H1 (cell line): ENCODE data around the gene NDUFA8. TPM values are rescaled to one million over a fixed set of nuclear protein-coding genes. Genes with fewer than 3 reads are reported as not detected.
A peak's percentile ranks its signal among the peaks of the same experiment; 100 is the strongest.

Experiments used
- CTCF ChIA-PET: fragments of 300-600 bp; sonication (Branson Sonifier 250); formaldehyde crosslinking; loops from one replicate; lab custom pipeline; 2021; ENCODE audit not compliant: partially characterized antibody; lab: Charles Lee
- POLR2A ChIA-PET: fragments of 300-600 bp; sonication (Branson Sonifier 250); formaldehyde crosslinking; loops from one replicate; lab custom pipeline; 2021; ENCODE audit warnings: inconsistent platforms; ENCODE audit not compliant: partially characterized antibody; lab: Charles Lee
- DNase-seq, 2 experiments: peaks; one replicate each; pipeline versions ENCODE4 v3.0.0 to v3.0.0-alpha.2; 2010 to 2022; ENCODE audit warnings: low spot score in 2 of 2, low read depth in 1 of 2, mixed read lengths in 1 of 2
- FAIRE-seq: peaks from 2 replicates; lab custom pipeline; 2011; peaks lifted over from hg19 to GRCh38; lab: Jason Lieb, UNC
- H2AFZ ChIP-seq: 2 replicates; pipeline ENCODE4 v1.8.1; 2012; ENCODE audit warnings: low read length, inconsistent platforms
- H2AK5ac ChIP-seq: 2 replicates; pipeline ENCODE4 v1.6.1; 2013; ENCODE audit warnings: low read depth, low read length
- H2BK120ac ChIP-seq: replicated peaks from 2 replicates; pipeline ENCODE3; 2013; ENCODE audit warnings: low read depth, low read length, inconsistent platforms
- H2BK12ac ChIP-seq: 2 replicates; pipeline ENCODE4 v1.6.1; 2013; ENCODE audit warnings: low read depth, low read length
- H2BK15ac ChIP-seq: 2 replicates; pipeline ENCODE4 v1.6.1; 2013; ENCODE audit warnings: low read length
- H2BK20ac ChIP-seq: 2 replicates; pipeline ENCODE4 v1.6.1; 2013; ENCODE audit warnings: low read length
- H2BK5ac ChIP-seq: 2 replicates; pipeline ENCODE4 v1.6.1; 2013; ENCODE audit warnings: low read depth, low read length
- H3K14ac ChIP-seq: 2 replicates; pipeline ENCODE4 v1.6.1; 2013; ENCODE audit warnings: inconsistent platforms; ENCODE audit not compliant: insufficient read length
- H3K18ac ChIP-seq: 2 replicates; pipeline ENCODE4 v1.6.1; 2013; ENCODE audit warnings: low read length; ENCODE audit errors: extremely low read depth
- H3K23ac ChIP-seq: 2 replicates; pipeline ENCODE4 v1.6.1; 2013; ENCODE audit warnings: inconsistent platforms; ENCODE audit not compliant: insufficient read length
- H3K23me2 ChIP-seq: 2 replicates; pipeline ENCODE4 v1.6.1; 2013; ENCODE audit warnings: low read depth, low read length
- H3K27ac ChIP-seq: 2 replicates; pipeline ENCODE4 v1.6.1; 2011; ENCODE audit warnings: low read depth, low read length, inconsistent platforms
- H3K27me3 ChIP-seq, 4 experiments: replicated peaks in 1 of 4; 1 replicate in 1 of 4; 2 replicates in 3 of 4; pipeline versions ENCODE4 v1.6.1 to v1.8.1; 2011 to 2013; ENCODE audit warnings: low read length in 3 of 4, mild to moderate bottlenecking in 3 of 4, inconsistent platforms in 2 of 4, mixed read lengths in 2 of 4, moderate library complexity in 1 of 4; ENCODE audit not compliant: control insufficient read depth in 3 of 4, insufficient read depth in 3 of 4; ENCODE audit errors: extremely low read depth in 1 of 4
- H3K36me3 ChIP-seq, 4 experiments: 2 replicates each; pipeline versions ENCODE4 v1.6.1 to v1.8.1; 2011 to 2013; ENCODE audit warnings: mild to moderate bottlenecking in 4 of 4, low read length in 3 of 4, moderate library complexity in 2 of 4, control low read depth in 1 of 4, inconsistent platforms in 1 of 4; ENCODE audit not compliant: insufficient read depth in 4 of 4, control insufficient read depth in 2 of 4
- H3K4ac ChIP-seq: replicated peaks from 2 replicates; pipeline ENCODE3; 2013; ENCODE audit warnings: low read length, low read depth, mixed read lengths, inconsistent platforms; ENCODE audit not compliant: insufficient read length
- H3K4me1 ChIP-seq, 4 experiments: replicated peaks in 1 of 4; 1 replicate in 1 of 4; 2 replicates in 3 of 4; pipeline versions ENCODE4 v1.6.1 to v1.8.1; 2011 to 2013; ENCODE audit warnings: low read length in 3 of 4, inconsistent platforms in 2 of 4, mixed read lengths in 1 of 4; ENCODE audit not compliant: insufficient read depth in 4 of 4, control insufficient read depth in 3 of 4
- H3K4me2 ChIP-seq, 2 experiments: 2 replicates each; pipeline versions ENCODE4 v1.6.1 to v1.8.1; 2011 to 2013; ENCODE audit warnings: low read depth in 2 of 2, low read length in 2 of 2, control low read depth in 1 of 2, inconsistent platforms in 1 of 2, mild to moderate bottlenecking in 1 of 2; ENCODE audit not compliant: insufficient read depth in 1 of 2
- H3K4me3 ChIP-seq, 4 experiments: fragments of 200-600, 300-600 bp in 1 of 4; sonication (generic), shearing (Covaris generic), sonication (Bioruptor Twin) in 1 of 4; 2 replicates each; pipeline versions ENCODE4 v1.5.1 to v1.8.1; 2011 to 2016; ENCODE audit warnings: low read length in 4 of 4, low read depth in 3 of 4, control low read depth in 2 of 4, inconsistent platforms in 2 of 4, mild to moderate bottlenecking in 2 of 4, mixed read lengths in 1 of 4, moderate library complexity in 1 of 4; ENCODE audit not compliant: insufficient read depth in 2 of 4; ENCODE audit errors: extremely low read depth in 1 of 4
- H3K56ac ChIP-seq: replicated peaks from 2 replicates; pipeline ENCODE3; 2013; ENCODE audit warnings: low read depth, mild to moderate bottlenecking, mixed read lengths, low read length, inconsistent platforms; ENCODE audit not compliant: insufficient read length
- H3K79me1 ChIP-seq: 2 replicates; pipeline ENCODE4 v1.6.1; 2013; ENCODE audit warnings: low read depth, low read length, control low read depth
- H3K79me2 ChIP-seq, 2 experiments: 2 replicates each; pipeline versions ENCODE4 v1.6.1 to v1.8.1; 2012 to 2013; ENCODE audit warnings: low read length in 2 of 2, mild to moderate bottlenecking in 2 of 2, inconsistent platforms in 1 of 2; ENCODE audit not compliant: insufficient read depth in 2 of 2, control insufficient read depth in 1 of 2
- H3K9ac ChIP-seq, 4 experiments: replicated peaks in 1 of 4; 1 replicate in 1 of 4; 2 replicates in 3 of 4; pipeline versions ENCODE4 v1.6.1 to v1.8.1; 2011 to 2013; ENCODE audit warnings: low read depth in 3 of 4, low read length in 3 of 4, control low read depth in 2 of 4, mild to moderate bottlenecking in 2 of 4, moderate library complexity in 2 of 4, inconsistent platforms in 1 of 4; ENCODE audit errors: extremely low read depth in 1 of 4
- H3K9me3 ChIP-seq, 2 experiments: 2 replicates each; pipeline versions ENCODE4 v1.6.1 to v1.8.1; 2012 to 2013; ENCODE audit warnings: mild to moderate bottlenecking in 2 of 2, moderate library complexity in 2 of 2, control low read depth in 1 of 2, inconsistent platforms in 1 of 2, low read depth in 1 of 2, low read length in 1 of 2, mixed read lengths in 1 of 2; ENCODE audit not compliant: insufficient read depth in 2 of 2
- H4K20me1 ChIP-seq, 2 experiments: replicated peaks in 1 of 2; 2 replicates each; pipeline versions ENCODE3 to v1.8.1; 2011 to 2013; ENCODE audit warnings: inconsistent platforms in 2 of 2, low read length in 2 of 2, mild to moderate bottlenecking in 1 of 2; ENCODE audit not compliant: insufficient read depth in 2 of 2, control insufficient read depth in 1 of 2
- H4K5ac ChIP-seq: 2 replicates; pipeline ENCODE4 v1.6.1; 2013; ENCODE audit warnings: low read length, low read depth, mixed read lengths, inconsistent platforms; ENCODE audit not compliant: insufficient read length
- H4K8ac ChIP-seq: 2 replicates; pipeline ENCODE4 v1.8.0; 2013; ENCODE audit warnings: mild to moderate bottlenecking, moderate library complexity, low read length, inconsistent platforms; ENCODE audit not compliant: insufficient read depth; ENCODE audit errors: extremely low read depth
- H4K91ac ChIP-seq: replicated peaks from 2 replicates; pipeline ENCODE3; 2013; ENCODE audit warnings: low read length, mixed read lengths, inconsistent platforms; ENCODE audit not compliant: insufficient read length
- FOSL1 ChIP-seq: IDR thresholded peaks from 2 replicates; pipeline ENCODE4 v1.6.1; 2011; ENCODE audit warnings: mild to moderate bottlenecking, low read depth, low read length, moderate library complexity; ENCODE audit not compliant: insufficient read depth
- MAFK ChIP-seq: IDR thresholded peaks from 2 replicates; pipeline ENCODE4 v1.6.1; 2012; ENCODE audit warnings: low read depth, mild to moderate bottlenecking, improper control_type of control experiment, low read length
- POLR2A ChIP-seq, 2 experiments: IDR thresholded peaks; 1 replicate in 1 of 2; 2 replicates in 1 of 2; pipeline ENCODE4 v1.6.1; 2011; ENCODE audit warnings: low read depth in 2 of 2, low read length in 2 of 2, mild to moderate bottlenecking in 2 of 2; ENCODE audit errors: control extremely low read depth in 1 of 2
- SP2 ChIP-seq: IDR thresholded peaks from 2 replicates; pipeline ENCODE4 v1.6.1; 2012; ENCODE audit warnings: mild to moderate bottlenecking, low read length, inconsistent platforms
- SP4 ChIP-seq: IDR thresholded peaks from 2 replicates; pipeline ENCODE4 v1.6.1; 2012; ENCODE audit warnings: low read length, inconsistent platforms
- TEAD4 ChIP-seq: IDR thresholded peaks from 2 replicates; pipeline ENCODE4 v1.6.1; 2012; ENCODE audit warnings: low read depth, low read length, inconsistent platforms, mixed read lengths
- WGBS, 2 experiments: shearing (Covaris generic) in 1 of 2; methylation state at CpG; one replicate each; pipeline versions ENCODE4 v1.1.6 to v1.1.7; 2013 to 2015; ENCODE audit warnings: low lambda C conversion rate in 2 of 2, mixed read lengths in 2 of 2, inconsistent platforms in 1 of 2, low coverage in 1 of 2, missing lambda C conversion rate in 1 of 2; ENCODE audit not compliant: insufficient replicate concordance in 2 of 2, insufficient coverage in 1 of 2, insufficient read length in 1 of 2; ENCODE audit errors: extremely low coverage in 1 of 2, missing lambda C conversion rate in 1 of 2; 5-methylcytosine and 5-hydroxymethylcytosine counted together
- polyA plus RNA-seq, 7 experiments: library from polyadenylated mRNA; depleted of rRNA in 3 of 7; stranded (reverse) in 5 of 7; unstranded in 2 of 7; fragments of >200 nt in 5 of 7; fragments of 200-250 nt in 2 of 7; gene quantifications; 1 replicate in 5 of 7; 2 replicates in 1 of 7; 4 replicates in 1 of 7; pipeline versions ENCODE4 v1.2.1 to v1.2.3, GENCODE V29; 2011 to 2013; ENCODE audit warnings: missing spikeins in 2 of 7, mixed read lengths in 2 of 7
- total RNA-seq: library from RNA; stranded (reverse); fragmentation: NEBNext Ultra II Directional; extraction: Animal tissue kit (Norgen Biotek cat#: 25700); gene quantifications from 2 replicates; pipeline ENCODE4 v1.2.1, GENCODE V29; 2021

The NDUFA8 gene
- total and polyA plus RNA-seq, 2 of the 8 experiments (the other 6 are each of a cell fraction or from before 2014, with no cell fraction given): 61.0 to 73.8 TPM

DNA sequence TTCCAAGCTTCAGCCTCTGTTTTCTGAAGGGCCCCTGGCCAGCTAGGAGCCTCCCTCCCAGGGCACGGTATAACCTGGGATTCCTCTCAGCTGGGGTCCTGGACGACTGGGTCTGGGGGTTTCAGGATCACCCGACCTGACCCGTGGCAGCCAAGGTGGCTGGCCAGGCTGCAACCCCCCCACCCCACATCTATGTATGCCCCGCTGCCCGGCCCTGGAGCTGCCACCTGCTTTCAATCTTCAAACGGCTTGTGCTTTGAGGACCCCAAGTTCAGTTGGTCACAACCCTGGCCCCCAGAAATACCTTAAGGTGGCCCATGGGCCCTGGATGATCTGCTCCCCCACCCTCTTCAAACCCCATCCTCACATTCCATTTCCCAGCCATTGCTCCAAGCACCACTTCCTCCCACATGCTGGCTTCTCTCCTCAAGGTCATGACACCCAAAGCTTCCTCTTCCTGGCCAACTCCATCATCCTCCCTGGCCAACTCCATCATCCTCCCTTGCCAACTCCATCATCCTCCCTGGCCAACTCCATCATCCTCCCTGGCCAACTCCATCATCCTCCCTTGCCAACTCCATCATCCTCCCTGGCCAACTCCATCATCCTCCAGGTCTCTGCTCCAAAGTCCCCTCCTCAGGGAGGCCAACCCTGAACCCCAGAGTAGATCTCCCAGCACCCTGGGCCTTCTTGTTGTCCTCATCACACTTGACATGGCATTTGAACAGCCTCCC, 49.3 kb downstream of the NDUFA8 start:
- H3K27ac ChIP-seq: no peak overlapping the region
- no peak overlapping the region for H3K4ac ChIP-seq
- no peak overlapping the region for H3K4me2 ChIP-seq
- WGBS, 2 experiments: 94% methylated on average over 5 of the region's 7 CpGs; no CpG with 5 or more reads in 1 of the 2 experiments
- H3K9me3 ChIP-seq: no peaks in the 10 kb centered on the region
- H2AK5ac ChIP-seq: no peak overlapping the region
- ChIA-PET POLR2A (no interaction called here), CTCF (interaction anchor here (0.8 to 12.5 kb wide), 5 partner anchors 9 to 241 kb away, joined by 3 to 192 read pairs (median 6); no protein-coding TSS in a partner anchor)
- H4K20me1 ChIP-seq: no peaks in the 10 kb centered on the region
- no peak overlapping the region for H2BK15ac ChIP-seq
- no peak overlapping the region for H2BK120ac ChIP-seq
- H3K27me3 ChIP-seq: no peaks in the 10 kb centered on the region; a peak in 2 of 7 replicates
- H2BK12ac ChIP-seq: no peak overlapping the region
- no peak overlapping the region for H3K23ac ChIP-seq
- no peaks in the 10 kb centered on the region for H3K36me3 ChIP-seq
- H2BK5ac ChIP-seq: no peak overlapping the region
- no peak overlapping the region for H4K5ac ChIP-seq
- H4K8ac ChIP-seq: no peak overlapping the region
- TF ChIP-seq MAFK (no peak), POLR2A (IDR thresholded peaks at IDR 0.05; ENCODE audit: control extremely low read depth in 1 of 2, low read depth in 2 of 2, low read length in 2 of 2) (no peak), TEAD4 (no peak), SP2 (no peak), SP4 (no peak), FOSL1 (no peak)
- H3K79me2 ChIP-seq: no peaks in the 10 kb centered on the region
- H3K4me3 ChIP-seq: no peak overlapping the region
- no peak overlapping the region for H3K18ac ChIP-seq
- H4K91ac ChIP-seq: peak overlapping the region; percentile 35
- no peak overlapping the region for H3K14ac ChIP-seq
- no peaks in the 10 kb centered on the region for H3K23me2 ChIP-seq
- no peak overlapping the region for H2AFZ ChIP-seq
- no peak overlapping the region for H3K56ac ChIP-seq
- DNase-seq (no peak), FAIRE-seq (no peak)
- no peak overlapping the region for H3K9ac ChIP-seq
- peaks cover 0 to 6% (median 3%) of the 10 kb centered on the region in 4 experiments; a peak in 4 of 7 replicates for H3K4me1 ChIP-seq
- H3K79me1 ChIP-seq: no peaks in the 10 kb centered on the region
- H2BK20ac ChIP-seq: peak overlapping the region; percentile 80; the same call in 1 of the 2 replicates
